Left ventricle myocardium superior (tissue), 1 donor: ENCODE data around the gene ZDHHC21. TPM values are rescaled to one million over a fixed set of nuclear protein-coding genes. Genes with fewer than 3 reads are reported as not detected.

Experiments used
- ATAC-seq: fragments of 200-7000 bp; cut with Tn5 transposase; one replicate; pipeline ENCODE4 v1.9.1; 2020; ENCODE audit warnings: mild to moderate bottlenecking, moderate library complexity
- DNase-seq: peaks from one replicate; pipeline ENCODE4 v3.0.0-alpha.2; 2020
- intact Hi-C: fragments of 100-400 bp; cut with micrococcal nuclease; formaldehyde crosslinking; loops from one replicate; pipeline ENCODE4 v1.11.0; 2022
- long read RNA-seq: library from polyadenylated mRNA; unstranded; transcript quantifications from one replicate; pipeline ENCODE4 v2.0.0, GENCODE V29; 2021
- total RNA-seq: library from RNA; stranded (reverse); fragmentation: NEBNext Ultra II Directional; extraction: Animal tissue kit (Norgen Biotek cat#: 25700); gene quantifications from one replicate; pipeline ENCODE4 v1.2.1, GENCODE V29; 2021
- donor health status: DM: no; HTN: yes; CAD: no; lungs with severe emphysema.

The ZDHHC21 gene, protein sequence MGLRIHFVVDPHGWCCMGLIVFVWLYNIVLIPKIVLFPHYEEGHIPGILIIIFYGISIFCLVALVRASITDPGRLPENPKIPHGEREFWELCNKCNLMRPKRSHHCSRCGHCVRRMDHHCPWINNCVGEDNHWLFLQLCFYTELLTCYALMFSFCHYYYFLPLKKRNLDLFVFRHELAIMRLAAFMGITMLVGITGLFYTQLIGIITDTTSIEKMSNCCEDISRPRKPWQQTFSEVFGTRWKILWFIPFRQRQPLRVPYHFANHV
- 7.2 TPM for total RNA-seq
- long read RNA-seq, full-length matches to known transcripts = 6 of 20 reads
- long read RNA-seq, partial matches to known transcripts = 0 of 20 reads
- long read RNA-seq, other reads (novel, unspliced or antisense) = 14 of 20 reads

- DNase-seq (peak; percentile 87), ATAC-seq (peak; percentile 99)
- intact Hi-C loops = no loop called here
Observed at GRCh38 chr9:14693251-14693861, at the start of gene ZDHHC21. Gene ZDHHC21 (minus strand): TSS chr9:14693432. CDS start chr9:14674340, 19,092 bp downstream.

- intact Hi-C loops = no loop called here
Observed at GRCh38 chr9:14741369-14741768, 48.1 kb upstream of the ZDHHC21 start.

DNA sequence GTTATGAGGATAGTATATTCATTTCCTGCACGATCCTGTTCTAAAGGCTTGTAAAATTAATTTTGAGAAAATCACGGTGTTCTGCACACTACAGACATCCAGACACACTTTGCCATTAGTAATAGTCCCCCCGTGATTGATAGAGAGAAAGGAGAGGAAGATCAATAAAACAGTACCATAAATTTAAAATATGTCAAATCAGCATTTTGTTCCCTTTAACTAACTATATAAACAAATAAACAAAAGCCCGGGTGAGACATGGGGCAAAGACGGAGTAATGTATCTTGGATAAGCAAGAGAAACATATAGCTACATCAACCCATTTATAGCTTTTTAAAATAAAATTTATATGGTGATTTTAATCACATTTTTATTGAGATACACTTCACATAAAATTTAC, 39.9 kb upstream of the ZDHHC21 start:
- intact Hi-C loops = no loop called here
- ATAC-seq (no peak), DNase-seq (no peak)

More at GRCh38 chr9:14741369-14741768, 48.1 kb upstream of the ZDHHC21 start:
- ATAC-seq (no peak), DNase-seq (no peak)

DNA sequence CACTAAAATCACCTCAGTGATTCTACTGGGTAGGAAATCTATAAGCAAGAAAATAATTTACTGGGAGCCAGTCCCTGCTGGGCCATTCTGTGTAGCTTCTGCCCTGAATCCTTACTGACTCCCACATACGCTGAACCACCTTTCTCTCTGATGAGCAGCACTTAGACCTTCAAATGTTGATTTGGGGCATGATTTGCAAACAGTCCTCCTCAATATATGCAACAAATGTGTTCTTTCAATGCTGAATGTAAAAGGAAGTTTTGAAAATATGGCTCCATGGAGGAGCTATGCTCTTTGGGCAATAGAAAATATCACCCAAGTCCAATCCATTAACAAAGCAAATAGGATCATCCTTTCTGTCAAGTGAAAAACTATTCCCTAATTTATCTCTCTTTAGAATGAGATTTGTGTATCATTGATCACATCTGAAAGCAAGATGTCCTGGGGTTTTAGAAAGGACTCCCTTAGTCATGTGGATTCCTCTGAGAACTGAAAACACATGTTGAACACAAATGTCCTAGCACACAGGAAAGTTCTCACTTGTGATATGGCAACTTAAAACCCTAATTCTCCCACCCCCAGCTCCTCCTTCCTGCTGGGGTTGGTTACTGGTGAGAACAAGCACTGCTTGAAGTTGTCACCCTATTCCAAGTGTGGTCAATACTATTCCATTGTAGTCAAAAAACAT, 38.2 kb upstream of the ZDHHC21 start:
- ATAC-seq (no peak), DNase-seq (no peak)
- intact Hi-C loops = no loop called here

- DNase-seq (no peak), ATAC-seq (peak; percentile 27)
Observed at GRCh38 chr9:14730461-14730898, 37.2 kb upstream of the ZDHHC21 start.

DNA sequence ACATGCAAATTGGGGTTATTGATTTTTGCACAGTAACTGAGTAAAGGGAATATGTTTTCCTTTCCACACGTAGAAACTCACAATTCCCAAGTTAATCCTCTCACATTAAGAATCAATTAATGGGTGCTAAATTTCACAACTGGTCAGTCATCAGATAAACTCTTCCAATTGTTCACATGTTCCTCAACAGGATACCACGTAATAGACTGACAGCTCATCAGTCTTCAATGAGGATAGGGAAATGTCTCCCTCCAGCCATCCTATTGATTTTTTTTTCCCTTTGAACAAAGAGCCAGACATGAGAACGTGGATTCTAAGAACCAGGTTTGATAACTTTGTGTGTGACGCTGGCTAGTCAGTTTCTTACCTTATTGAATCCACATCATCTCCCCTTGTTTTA, 30.1 kb upstream of the ZDHHC21 start:
- intact Hi-C loops = no loop called here
- ATAC-seq (no peak), DNase-seq (no peak)

More at GRCh38 chr9:14730461-14730898, 37.2 kb upstream of the ZDHHC21 start:
- intact Hi-C loops = no loop called here

DNA sequence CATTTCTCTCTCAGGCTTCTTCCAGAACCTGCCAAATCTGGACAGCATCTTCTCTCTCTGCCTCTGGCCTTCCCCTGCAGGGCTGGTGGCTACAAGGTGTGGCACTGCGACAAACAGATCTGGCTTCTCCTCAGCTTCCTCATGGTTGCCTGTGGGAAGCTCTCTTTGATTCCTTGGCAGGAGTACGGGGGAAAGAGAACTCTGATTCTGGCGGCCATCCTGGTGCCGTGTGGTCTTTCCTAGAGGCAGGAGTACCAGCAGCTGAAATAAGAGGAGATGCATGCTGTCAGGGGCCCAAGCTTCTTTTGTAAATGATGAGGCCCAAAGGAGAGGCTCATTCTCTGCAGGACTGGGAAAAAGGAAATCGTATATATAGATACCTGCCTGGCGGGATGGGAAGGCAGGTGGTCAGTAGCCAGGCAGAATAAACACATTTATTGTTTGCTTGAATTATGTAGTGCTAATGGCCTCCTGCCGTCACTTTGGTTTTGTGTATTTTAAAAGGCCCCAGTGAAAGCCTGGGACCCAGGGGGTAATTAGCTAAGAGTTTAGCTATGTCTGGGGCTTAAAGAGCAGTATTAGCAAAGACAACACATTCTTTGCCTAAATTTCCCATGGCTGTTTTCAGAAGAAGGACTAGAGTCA, 29.3 kb upstream of the ZDHHC21 start, which contains the start of gene CER1:
Gene CER1 (minus strand): TSS at position 343 of the 645 bp plus-strand sequence. CDS start 61 bp downstream, at position 282.
- no peak for DNase-seq
- intact Hi-C loops = no loop called here
- no peak for ATAC-seq

DNA sequence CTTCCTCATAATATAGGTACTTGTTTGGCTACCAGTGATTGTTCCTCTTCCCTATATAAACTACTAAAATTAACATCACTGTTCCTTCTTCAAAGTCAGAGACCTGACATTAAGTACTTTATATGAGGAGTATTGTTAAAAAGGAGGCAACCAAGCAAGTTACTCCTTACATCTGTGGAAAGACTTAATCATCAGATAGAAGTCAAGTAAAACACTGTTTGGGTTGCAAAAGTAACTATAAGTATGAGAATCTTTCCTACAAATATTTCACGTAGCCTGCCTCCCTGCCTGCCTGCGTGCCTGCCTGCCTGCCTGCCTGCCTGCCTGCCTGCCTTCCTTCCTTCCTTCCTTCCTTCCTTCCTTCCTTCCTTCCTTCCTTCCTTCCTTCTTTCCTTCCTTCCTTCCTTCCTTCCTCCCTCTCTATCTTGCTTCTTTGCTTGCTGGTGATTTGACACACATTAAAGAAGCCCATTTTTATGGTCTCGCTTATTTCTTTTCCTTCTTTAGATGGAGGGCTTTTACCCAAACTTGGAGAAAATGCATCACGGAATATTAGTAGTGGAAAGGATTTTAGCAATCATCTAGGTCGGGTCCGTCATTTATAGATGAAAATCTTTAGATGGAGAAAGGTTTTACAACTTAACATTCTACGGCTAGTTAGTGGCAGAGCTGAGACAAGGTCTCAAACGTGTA, 26.1 kb upstream of the ZDHHC21 start:
- ATAC-seq = no peak

GRCh38 chr9:14715102-14715501, 21.9 kb upstream of the ZDHHC21 start:
- DNase-seq (no peak), ATAC-seq (no peak)
- intact Hi-C loops = no loop called here

More for the DNA sequence above, 26.1 kb upstream of the ZDHHC21 start:
- intact Hi-C loops = no loop called here
- DNase-seq = no peak

GRCh38 chr9:14713187-14713767, 20.0 kb upstream of the ZDHHC21 start:
- DNase-seq (no peak), ATAC-seq (no peak)
- intact Hi-C loops = no loop called here

GRCh38 chr9:14710804-14711203, 17.6 kb upstream of the ZDHHC21 start:
- intact Hi-C loops = no loop called here
- DNase-seq = no peak
- ATAC-seq = no peak

GRCh38 chr9:14706530-14707140, 13.4 kb upstream of the ZDHHC21 start:
- intact Hi-C loops = no loop called here
- no peak for ATAC-seq
- no peak for DNase-seq

DNA sequence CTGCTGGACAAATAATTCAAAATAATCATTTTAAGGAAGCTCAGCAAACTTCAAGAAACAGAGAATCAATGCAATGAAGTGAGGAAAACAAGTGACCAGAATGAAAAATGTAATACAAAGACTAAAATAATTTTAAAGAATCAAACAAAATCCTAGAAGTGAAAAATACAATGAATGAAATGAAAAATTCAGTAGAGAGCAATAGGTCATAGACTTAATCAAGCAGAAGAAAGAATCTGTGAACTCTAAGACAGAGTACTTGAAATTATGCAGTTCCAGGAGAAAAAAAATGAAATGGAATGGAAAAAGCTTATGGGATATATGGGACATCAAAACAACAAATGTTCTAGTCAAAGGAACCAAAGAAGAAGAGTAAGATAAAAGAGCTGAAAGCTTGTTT, 11.8 kb upstream of the ZDHHC21 start:
- ATAC-seq (no peak), DNase-seq (no peak)
- intact Hi-C loops = no loop called here

GRCh38 chr9:14704281-14704680, 11.0 kb upstream of the ZDHHC21 start:
- ATAC-seq = no peak
- no peak for DNase-seq
- intact Hi-C loops = no loop called here

GRCh38 chr9:14702200-14702720, 9.0 kb upstream of the ZDHHC21 start:
- intact Hi-C loops = no loop called here
- no peak for DNase-seq
- ATAC-seq = no peak

DNA sequence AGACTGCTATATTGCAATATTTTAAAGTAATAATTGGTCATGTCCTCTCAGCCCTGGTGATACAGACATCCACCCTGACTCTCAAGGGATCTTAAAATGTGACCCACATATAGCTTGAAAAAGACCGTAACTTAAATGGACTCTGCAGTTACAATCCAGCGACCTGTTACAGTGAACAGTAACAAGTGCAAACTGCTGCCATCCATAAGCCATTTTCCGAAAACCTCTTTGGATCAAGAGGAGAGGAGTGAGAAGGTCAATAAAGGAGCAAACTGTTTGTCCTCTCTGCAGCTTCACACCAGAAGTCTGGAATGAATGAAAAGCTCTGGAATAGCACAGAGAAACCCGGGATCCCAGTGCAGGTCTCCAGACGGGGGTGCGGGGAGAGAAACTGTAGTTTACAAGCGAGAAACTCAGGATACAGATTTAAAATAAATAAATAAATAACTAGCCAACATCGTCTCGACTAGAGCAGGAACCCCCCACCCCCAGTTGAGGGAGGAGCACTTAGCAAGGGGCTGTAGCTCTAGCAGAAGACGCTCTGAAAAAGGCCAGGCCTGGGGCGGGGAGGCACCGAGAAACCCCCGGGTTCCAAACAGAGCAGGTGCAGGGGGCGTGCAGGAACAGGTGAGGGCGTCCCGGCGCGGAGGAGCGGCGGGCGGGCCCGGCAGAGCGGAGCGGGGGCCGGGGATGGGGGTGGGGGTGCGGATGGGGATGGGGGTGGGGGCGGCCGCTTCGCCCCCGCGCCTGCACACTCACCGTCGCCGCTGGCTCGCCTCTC, 572 bp downstream of the ZDHHC21 start:
- peak; percentile 35 for DNase-seq
- peak; percentile 68 for ATAC-seq
- intact Hi-C loops = no loop called here
